ENCODE measurements around the gene GALNT14. TPM values are rescaled to one million over a fixed set of nuclear protein-coding genes. Genes with fewer than 3 reads are reported as not detected.

GALNT14 gene
- total and polyA plus RNA-seq, 12 donors = 0.39 to 8.9 (median 1.7) TPM; not detected in 2

DNA sequence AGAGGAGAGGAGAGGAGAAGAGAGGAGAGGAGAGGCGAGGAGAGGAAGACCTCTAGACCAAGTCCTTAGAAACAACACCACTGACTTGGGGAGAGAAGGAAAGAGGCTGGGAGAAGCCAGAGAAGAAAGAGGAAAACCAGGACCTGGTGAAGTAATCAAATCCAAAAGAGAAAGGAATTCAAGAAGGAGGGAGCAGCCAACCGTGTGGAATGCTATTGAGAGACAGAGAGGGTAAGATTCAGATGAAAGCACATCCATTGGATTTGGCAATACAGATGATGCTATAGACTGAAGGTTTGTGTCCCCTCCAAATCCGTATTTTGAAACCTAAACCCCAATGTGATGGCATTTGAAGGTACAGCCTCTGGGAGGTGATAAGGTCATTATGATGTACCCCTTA, 50.7 kb downstream of the GALNT14 start:
- Histone ChIP-seq H3K36me3 (replicated peaks in 1 of 2) (no peaks in the 10 kb centered on the region), H3K4me3 (no peak overlapping the region), H3K4me1 (replicated peaks in 1 of 2) (peaks cover 0 to 3% of the 10 kb centered on the region in 2 donors), H3K9me3 (replicated peaks in 1 of 3) (no peaks in the 10 kb centered on the region), H3K27me3 (no peaks in the 10 kb centered on the region), H3K27ac (no peak overlapping the region)
- WGBS, 4 donors = 67 to 79% (median 72%) methylated on average over 3 of the region's 3 CpGs
- TF ChIP-seq, protein P1, sequence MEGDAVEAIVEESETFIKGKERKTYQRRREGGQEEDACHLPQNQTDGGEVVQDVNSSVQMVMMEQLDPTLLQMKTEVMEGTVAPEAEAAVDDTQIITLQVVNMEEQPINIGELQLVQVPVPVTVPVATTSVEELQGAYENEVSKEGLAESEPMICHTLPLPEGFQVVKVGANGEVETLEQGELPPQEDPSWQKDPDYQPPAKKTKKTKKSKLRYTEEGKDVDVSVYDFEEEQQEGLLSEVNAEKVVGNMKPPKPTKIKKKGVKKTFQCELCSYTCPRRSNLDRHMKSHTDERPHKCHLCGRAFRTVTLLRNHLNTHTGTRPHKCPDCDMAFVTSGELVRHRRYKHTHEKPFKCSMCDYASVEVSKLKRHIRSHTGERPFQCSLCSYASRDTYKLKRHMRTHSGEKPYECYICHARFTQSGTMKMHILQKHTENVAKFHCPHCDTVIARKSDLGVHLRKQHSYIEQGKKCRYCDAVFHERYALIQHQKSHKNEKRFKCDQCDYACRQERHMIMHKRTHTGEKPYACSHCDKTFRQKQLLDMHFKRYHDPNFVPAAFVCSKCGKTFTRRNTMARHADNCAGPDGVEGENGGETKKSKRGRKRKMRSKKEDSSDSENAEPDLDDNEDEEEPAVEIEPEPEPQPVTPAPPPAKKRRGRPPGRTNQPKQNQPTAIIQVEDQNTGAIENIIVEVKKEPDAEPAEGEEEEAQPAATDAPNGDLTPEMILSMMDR (IDR thresholded peaks at IDR 0.05) = no peak
- no peak for TF ChIP-seq POLR2A (IDR thresholded peaks at IDR 0.05)
- intact Hi-C loops (cut with DNase I) = no loop called here
- DNase-seq = no peak

DNA sequence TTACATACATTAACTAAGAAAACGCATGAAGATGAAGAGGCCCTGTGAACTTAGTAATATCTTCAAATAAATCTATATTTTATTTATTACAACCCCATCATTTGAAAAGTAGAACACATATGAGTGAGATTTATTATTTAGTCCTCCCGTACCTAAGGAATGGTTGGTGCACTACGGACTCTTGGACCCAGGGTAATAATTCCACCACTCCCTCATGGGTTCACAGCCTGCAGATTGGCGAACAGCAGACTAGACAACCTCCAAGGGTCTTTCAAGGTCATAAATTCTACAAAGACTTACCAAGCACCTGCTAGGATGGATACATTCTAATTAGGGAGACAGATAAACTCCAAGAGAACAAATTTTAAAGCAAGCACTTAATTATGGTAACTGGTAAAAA, 51.6 kb downstream of the GALNT14 start:
- WGBS, 4 donors = 72 to 79% (median 76%) methylated on average over 4 of the region's 4 CpGs
- Histone ChIP-seq H3K36me3 (replicated peaks in 1 of 2) (no peaks in the 10 kb centered on the region), H3K9me3 (replicated peaks in 1 of 3) (no peaks in the 10 kb centered on the region), H3K27me3 (no peaks in the 10 kb centered on the region), H3K27ac (no peak overlapping the region), H3K4me3 (no peak overlapping the region), H3K4me1 (replicated peaks in 1 of 2) (peaks cover 0 to 3% of the 10 kb centered on the region in 2 donors)
- no peak for TF ChIP-seq POLR2A (IDR thresholded peaks at IDR 0.05)
- TF ChIP-seq, protein P1 (IDR thresholded peaks at IDR 0.05) = no peak
- intact Hi-C loops (cut with DNase I) = no loop called here
- no peak for DNase-seq

DNA sequence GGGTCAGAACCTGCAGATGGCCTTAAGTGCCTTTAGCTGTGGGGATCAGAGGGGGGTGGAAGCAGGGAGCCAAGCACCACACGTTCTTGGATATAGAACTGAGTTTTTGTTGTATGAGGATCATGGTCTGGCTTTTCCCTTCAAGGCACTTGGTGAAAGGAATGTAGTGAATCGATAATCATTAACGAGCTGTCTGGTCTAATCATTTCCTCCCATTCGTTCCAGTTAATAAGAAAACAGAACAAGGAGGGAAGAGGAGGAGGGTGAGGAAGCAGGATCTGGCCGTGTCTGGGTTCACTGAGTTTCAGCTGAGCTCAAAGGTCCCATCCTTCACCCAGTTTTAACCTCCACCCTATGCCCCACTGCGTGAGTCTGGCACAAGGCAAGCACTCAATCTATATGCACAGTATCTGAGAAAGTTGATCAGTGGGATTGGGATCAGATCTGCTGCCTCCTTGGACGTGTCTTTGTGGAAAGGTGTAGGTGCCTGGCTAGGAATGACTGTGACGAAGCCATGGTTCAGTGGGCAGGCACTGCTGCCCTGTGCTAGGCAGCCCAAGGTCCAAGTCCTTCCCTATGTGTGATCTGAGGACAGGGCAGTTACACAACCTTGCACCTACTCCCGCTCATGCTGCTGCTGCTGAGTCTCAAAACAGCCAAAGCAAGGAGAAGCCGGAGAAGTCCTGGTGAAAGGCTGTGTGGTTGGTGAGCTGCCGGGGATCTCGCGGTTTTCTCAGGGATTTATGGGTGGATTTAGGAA, 54.8 kb downstream of the GALNT14 start:
- WGBS, 4 donors = 70 to 81% (median 77%) methylated on average over 13 of the region's 13 CpGs

DNA sequence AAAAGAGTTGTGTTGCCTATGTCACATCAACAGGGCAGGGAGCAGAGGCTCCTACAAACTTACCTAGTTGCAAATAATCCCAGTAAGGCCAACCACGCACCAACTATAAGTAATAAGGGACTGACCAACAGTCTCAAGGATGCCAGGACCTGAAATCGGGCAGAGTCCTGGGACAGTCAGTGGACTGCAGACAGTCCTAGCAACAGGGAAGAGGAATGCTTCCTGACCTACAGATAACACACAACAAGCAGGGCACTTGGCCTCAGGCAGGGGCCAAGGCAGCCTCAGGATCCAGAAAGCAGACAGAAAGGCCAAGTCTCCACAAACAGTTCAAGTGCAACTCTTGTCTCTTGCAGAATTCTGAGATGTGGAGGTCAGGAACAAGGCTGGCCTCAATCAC, 56.2 kb downstream of the GALNT14 start:
- no peaks in the 10 kb centered on the region for H3K4me1 ChIP-seq (replicated peaks in 1 of 2)
- intact Hi-C loops (cut with DNase I) = no loop called here
- H3K36me3 ChIP-seq (replicated peaks in 1 of 2) = no peaks in the 10 kb centered on the region
- no peaks in the 10 kb centered on the region for H3K9me3 ChIP-seq (replicated peaks in 1 of 3)
- H3K27me3 ChIP-seq = no peaks in the 10 kb centered on the region
- no peak for TF ChIP-seq POLR2A (IDR thresholded peaks at IDR 0.05)
- TF ChIP-seq, protein P1 (IDR thresholded peaks at IDR 0.05) = no peak
- 69 to 86% (median 78%) methylated on average over 1 to 2 of the region's 2 CpGs for WGBS, 4 donors
- DNase-seq = no peak
- H3K4me3 ChIP-seq = no peak overlapping the region
- no peak overlapping the region for H3K27ac ChIP-seq

More for the DNA sequence above, 54.8 kb downstream of the GALNT14 start:
- TF ChIP-seq POLR2A (IDR thresholded peaks at IDR 0.05) = no peak
- TF ChIP-seq, protein P1 (IDR thresholded peaks at IDR 0.05) = no peak
- H3K27me3 ChIP-seq = no peaks in the 10 kb centered on the region
- DNase-seq = no peak
- no peak overlapping the region for H3K27ac ChIP-seq
- intact Hi-C loops (cut with DNase I) = no loop called here
- H3K36me3 ChIP-seq (replicated peaks in 1 of 2) = no peaks in the 10 kb centered on the region
- no peaks in the 10 kb centered on the region for H3K9me3 ChIP-seq (replicated peaks in 1 of 3)
- no peaks in the 10 kb centered on the region for H3K4me1 ChIP-seq (replicated peaks in 1 of 2)
- no peak overlapping the region for H3K4me3 ChIP-seq

All from adrenal gland (tissue), 12 donors.